Right atrium auricular region (tissue), 2 donors: ENCODE measurements around the gene MSL2. TPM values are rescaled to one million over a fixed set of nuclear protein-coding genes. Genes with fewer than 3 reads are reported as not detected.
"Not testable (repeated sequence)": the region's sequence is repeated elsewhere in the genome, so short reads cannot be mapped to it uniquely, and the experiment has no call there.

Source experiments
- DNase-seq: peaks from one replicate; pipeline ENCODE4 v3.0.0-alpha.2; 2019; ENCODE audit warnings: low spot score
- H3K27ac ChIP-seq, 2 donors: fragments of 200-600 bp; sonication (generic); 1 replicate in 1 of 2; 2 replicates in 1 of 2; pipeline ENCODE4 v1.5.1; 2016 to 2019
- H3K27me3 ChIP-seq, 2 donors: fragments of 200-600 bp; sonication (generic); one replicate each; pipeline versions ENCODE4 v1.5.1 to v1.6.0; 2017 to 2019
- H3K36me3 ChIP-seq: fragments of 200-600 bp; sonication (generic); one replicate; pipeline ENCODE4 v1.5.1; 2016
- H3K4me1 ChIP-seq, 2 donors: fragments of 200-600 bp; sonication (generic); one replicate each; pipeline versions ENCODE4 v1.5.1 to v1.6.0; 2017 to 2019
- H3K4me3 ChIP-seq, 2 donors: fragments of 200-600 bp; sonication (generic); 1 replicate in 1 of 2; 2 replicates in 1 of 2; pipeline ENCODE4 v1.5.1; 2017 to 2019; ENCODE audit warnings: mild to moderate bottlenecking in 1 of 2, moderate library complexity in 1 of 2
- H3K9me3 ChIP-seq, 2 donors: fragments of 200-600 bp; sonication (generic); one replicate each; pipeline ENCODE4 v1.5.1; 2019
- total RNA-seq, 2 donors: library from RNA; depleted of rRNA; stranded (reverse); fragments of >200 nt; gene quantifications; one replicate each; pipeline ENCODE4 v1.1.0, GENCODE V29; 2016
- TF ChIP-seq, protein P1 (sequence below), 2 donors: fragments of 200-600 bp; sonication (generic); IDR thresholded peaks; one replicate each; pipeline ENCODE4 v1.5.1; 2019; ENCODE audit warnings: antibody characterized with exemption in 2 of 2

The MSL2 gene
- total RNA-seq, 2 donors from 2014 or later, result 19.2 to 22.0 TPM

DNA sequence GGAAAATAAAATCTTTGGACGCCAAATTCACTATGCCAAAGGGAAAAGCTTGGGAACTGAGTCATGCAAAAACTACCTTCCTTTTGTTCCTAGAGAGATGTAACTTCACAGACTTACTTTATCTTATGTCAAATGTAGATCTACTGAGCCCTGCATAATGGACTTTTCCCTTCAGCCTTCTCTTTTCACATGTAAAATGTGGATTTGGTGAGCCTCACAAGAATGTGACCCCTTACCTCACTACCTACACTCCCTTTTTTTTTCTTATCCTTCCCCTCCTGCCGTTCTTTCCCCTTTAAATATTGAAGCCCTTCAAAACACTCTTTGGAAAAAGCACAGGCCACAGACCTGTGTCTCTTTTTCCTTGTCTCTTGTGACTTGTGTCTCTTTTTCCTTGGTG is 40.0 kb upstream of the MSL2 start:
- Histone ChIP-seq H3K9me3 (no peaks in the 10 kb centered on the region), H3K27me3 (no peaks in the 10 kb centered on the region), H3K27ac (no peak overlapping the region), H3K4me1 (no peaks in the 10 kb centered on the region), H3K36me3 (no peaks in the 10 kb centered on the region), H3K4me3 (no peak overlapping the region)
- TF ChIP-seq, protein P1, sequence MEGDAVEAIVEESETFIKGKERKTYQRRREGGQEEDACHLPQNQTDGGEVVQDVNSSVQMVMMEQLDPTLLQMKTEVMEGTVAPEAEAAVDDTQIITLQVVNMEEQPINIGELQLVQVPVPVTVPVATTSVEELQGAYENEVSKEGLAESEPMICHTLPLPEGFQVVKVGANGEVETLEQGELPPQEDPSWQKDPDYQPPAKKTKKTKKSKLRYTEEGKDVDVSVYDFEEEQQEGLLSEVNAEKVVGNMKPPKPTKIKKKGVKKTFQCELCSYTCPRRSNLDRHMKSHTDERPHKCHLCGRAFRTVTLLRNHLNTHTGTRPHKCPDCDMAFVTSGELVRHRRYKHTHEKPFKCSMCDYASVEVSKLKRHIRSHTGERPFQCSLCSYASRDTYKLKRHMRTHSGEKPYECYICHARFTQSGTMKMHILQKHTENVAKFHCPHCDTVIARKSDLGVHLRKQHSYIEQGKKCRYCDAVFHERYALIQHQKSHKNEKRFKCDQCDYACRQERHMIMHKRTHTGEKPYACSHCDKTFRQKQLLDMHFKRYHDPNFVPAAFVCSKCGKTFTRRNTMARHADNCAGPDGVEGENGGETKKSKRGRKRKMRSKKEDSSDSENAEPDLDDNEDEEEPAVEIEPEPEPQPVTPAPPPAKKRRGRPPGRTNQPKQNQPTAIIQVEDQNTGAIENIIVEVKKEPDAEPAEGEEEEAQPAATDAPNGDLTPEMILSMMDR (IDR thresholded peaks at IDR 0.05), result no peak
- no peak for DNase-seq

DNA sequence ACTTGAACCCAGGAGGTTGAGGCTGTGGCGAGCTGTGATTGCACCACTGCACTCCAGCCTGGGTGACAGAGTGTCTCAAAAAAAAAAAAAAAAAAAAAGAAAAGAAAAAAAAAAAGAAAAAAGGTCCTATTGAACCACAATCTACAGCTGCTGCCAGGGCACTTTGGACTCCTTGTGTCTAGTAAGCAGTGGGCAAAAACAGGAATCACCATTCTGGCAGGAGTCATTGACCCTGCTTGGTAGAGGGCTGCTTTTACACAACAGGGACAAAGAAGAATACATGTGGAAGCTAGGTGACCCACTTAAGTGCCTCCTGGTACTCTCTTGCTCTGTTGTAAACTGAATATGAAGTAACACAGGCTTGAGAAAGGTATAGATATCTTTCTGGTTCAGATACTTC is 39.4 kb upstream of the MSL2 start:
- Histone ChIP-seq H3K27me3 (no peaks in the 10 kb centered on the region), H3K4me3 (no peak overlapping the region), H3K9me3 (no peaks in the 10 kb centered on the region), H3K27ac (no peak overlapping the region), H3K4me1 (no peaks in the 10 kb centered on the region), H3K36me3 (no peaks in the 10 kb centered on the region)
- no peak for DNase-seq
- TF ChIP-seq, protein P1 (IDR thresholded peaks at IDR 0.05), result no peak

DNA sequence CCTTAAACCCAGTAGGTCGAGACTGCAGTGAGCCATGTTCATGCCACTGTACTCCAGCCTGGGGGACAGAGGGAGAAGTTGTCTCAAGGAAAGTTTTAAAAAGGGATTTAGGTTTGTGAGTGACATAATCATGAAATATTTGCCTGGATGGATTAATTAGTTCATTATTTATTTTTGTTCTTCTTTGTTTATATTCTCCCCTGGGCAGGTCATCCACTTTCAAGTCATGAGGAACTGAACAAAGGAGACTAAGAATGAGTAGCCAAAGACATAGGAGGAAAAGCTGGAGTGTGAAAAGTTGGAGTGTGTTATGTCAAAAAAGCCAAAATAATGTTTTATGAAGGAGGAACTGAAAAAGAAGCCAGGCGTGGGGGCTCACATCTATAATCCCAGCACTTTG is 36.3 kb upstream of the MSL2 start:
- H3K36me3 ChIP-seq, result no peaks in the 10 kb centered on the region
- H3K27ac ChIP-seq, result no peak overlapping the region
- no peaks in the 10 kb centered on the region for H3K4me1 ChIP-seq
- H3K9me3 ChIP-seq, result no peaks in the 10 kb centered on the region
- no peak for DNase-seq
- H3K27me3 ChIP-seq, result no peaks in the 10 kb centered on the region
- TF ChIP-seq, protein P1 (IDR thresholded peaks at IDR 0.05), result no peak
- no peak overlapping the region for H3K4me3 ChIP-seq

DNA sequence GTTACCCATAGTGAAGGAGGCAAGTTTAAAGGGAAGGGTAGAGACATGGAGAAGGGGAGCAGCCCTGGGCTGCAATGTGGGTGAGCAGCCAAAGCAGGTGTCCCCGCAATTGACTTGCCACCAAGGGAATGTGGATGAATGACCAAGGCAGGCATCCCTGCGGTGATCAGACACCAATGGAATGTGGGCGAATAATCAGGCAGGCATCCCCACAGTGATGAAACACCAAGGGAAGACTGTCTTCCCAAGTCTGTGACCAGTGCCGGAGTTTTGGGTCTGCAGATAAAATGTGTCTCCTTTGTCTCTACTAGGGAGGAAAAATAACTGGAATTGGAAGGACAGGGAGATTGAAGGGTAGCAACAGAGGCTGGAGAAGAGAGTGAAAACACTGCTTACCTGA is 26.6 kb upstream of the MSL2 start:
- not testable (repeated sequence) for H3K27me3 ChIP-seq, H3K4me1 ChIP-seq, H3K27ac ChIP-seq, H3K4me3 ChIP-seq, DNase-seq, H3K36me3 ChIP-seq, H3K9me3 ChIP-seq

DNA sequence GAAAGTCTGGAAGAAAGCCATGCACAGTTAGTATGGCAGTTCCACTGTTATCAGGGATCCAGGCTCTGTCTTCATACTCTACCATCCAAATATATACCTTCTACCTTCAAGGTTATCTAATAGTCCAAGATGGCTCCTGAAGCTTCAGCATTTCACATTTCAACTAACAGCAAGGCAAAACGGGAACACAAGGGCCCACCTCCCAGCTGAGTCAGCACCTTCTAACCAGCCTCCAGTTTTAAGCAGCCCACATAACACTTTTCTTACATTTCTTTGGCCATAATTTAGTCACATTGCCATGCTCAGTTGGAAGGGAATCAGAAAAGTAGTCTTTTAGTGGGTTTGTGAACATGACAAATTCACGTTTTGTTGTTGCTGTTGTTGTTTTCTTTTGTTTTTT is 15.4 kb upstream of the MSL2 start:
- Histone ChIP-seq H3K4me3 (no peak overlapping the region), H3K27me3 (no peaks in the 10 kb centered on the region), H3K36me3 (no peaks in the 10 kb centered on the region), H3K4me1 (no peaks in the 10 kb centered on the region), H3K9me3 (no peaks in the 10 kb centered on the region), H3K27ac (no peak overlapping the region)
- no peak for DNase-seq
- TF ChIP-seq, protein P1 (IDR thresholded peaks at IDR 0.05), result no peak

DNA sequence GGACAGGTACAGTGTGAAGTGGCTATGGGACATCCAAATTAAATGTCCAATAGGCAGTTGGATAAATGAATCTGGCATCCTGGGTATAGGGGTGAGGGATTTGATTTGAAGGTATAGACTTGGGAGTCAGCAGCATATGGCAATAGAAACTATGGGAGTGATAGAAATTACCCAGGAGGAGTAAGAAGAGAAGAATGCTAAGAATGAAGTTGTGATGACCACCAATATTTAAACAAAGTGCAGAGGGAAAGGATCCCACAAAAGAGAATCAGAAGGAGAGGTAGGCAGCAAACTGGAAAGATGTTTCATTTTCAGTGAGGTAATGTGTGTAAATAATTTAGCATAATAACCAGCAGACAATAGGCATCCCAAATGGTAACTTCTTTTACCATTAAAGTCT is 13.8 kb upstream of the MSL2 start:
- no peaks in the 10 kb centered on the region for H3K27me3 ChIP-seq
- TF ChIP-seq, protein P1 (IDR thresholded peaks at IDR 0.05), result no peak
- no peak overlapping the region for H3K27ac ChIP-seq
- no peaks in the 10 kb centered on the region for H3K9me3 ChIP-seq
- no peak for DNase-seq
- no peaks in the 10 kb centered on the region for H3K36me3 ChIP-seq
- H3K4me3 ChIP-seq, result no peak overlapping the region
- no peaks in the 10 kb centered on the region for H3K4me1 ChIP-seq
